ENCODE data around the gene C11orf98. TPM values are rescaled to one million over a fixed set of nuclear protein-coding genes. Genes with fewer than 3 reads are reported as not detected.
"Not testable (repeated sequence)": the region's sequence is repeated elsewhere in the genome, so short reads cannot be mapped to it uniquely, and the experiment has no call there.

The C11orf98 gene
- total RNA-seq, 2 experiments from 2014 or later: 14.3 to 18.5 TPM

GRCh38 chr11:62654297-62654696 is 10.7 kb downstream of the C11orf98 start:
- intact Hi-C loops (cut with DNase I, micrococcal nuclease): loop anchor here in 1 of 2 experiments (5.0 kb wide), 2 partner anchors 42 to 62 kb away; partner anchors contain the start of genes EML3, ROM1 and TUT1
- Mint-ChIP-seq H3K27ac (peak overlapping the region; percentile 69), H3K4me1 (ENCODE audit: low read depth) (peaks cover 17% of the 10 kb centered on the region), H3K9me3 (no peaks in the 10 kb centered on the region), H3K27me3 (no peaks in the 10 kb centered on the region), H3K36me3 (ENCODE audit: low read depth) (peaks cover 13% of the 10 kb centered on the region), H3K4me3 (peak overlapping the region; percentile 69)
- ATAC-seq (ENCODE audit: poor library complexity) (no peak), DNase-seq (no peak)
- CTCF ChIA-PET: interaction anchor here (1.3 kb wide), 1 partner anchor 40 kb away, joined by 4 read pairs; no protein-coding TSS in a partner anchor
- H3K9me3 ChIP-seq (ENCODE audit: control insufficient read depth in 1 of 2, insufficient read depth in 1 of 2, low read length in 2 of 2): no peaks in the 10 kb centered on the region
- TF ChIP-seq CTCF (IDR thresholded peaks at IDR 0.05): no peak
- H3K27me3 ChIP-seq (ENCODE audit: control insufficient read depth in 1 of 2, insufficient read depth in 2 of 2, low read length in 2 of 2): no peaks in the 10 kb centered on the region
- peaks cover 6% of the 10 kb centered on the region for H3K36me3 ChIP-seq (ENCODE audit: insufficient read depth, low read length)
- H3K27ac ChIP-seq (ENCODE audit: low read depth in 1 of 2, low read length in 2 of 2): no peak overlapping the region
- H3K4me1 ChIP-seq (ENCODE audit: insufficient read depth, low read length): peaks cover 22% of the 10 kb centered on the region
- POLR2A ChIA-PET: interaction anchor here (1.1 to 5.6 kb wide), 4 partner anchors 8 to 63 kb away, joined by 3 to 170 read pairs (median 7); partner anchors contain the start of genes C11orf98, CSKMT, GANAB and TUT1
- no peak overlapping the region for H3K4me3 ChIP-seq (ENCODE audit: low read length)

- no peak for TF ChIP-seq CTCF (IDR thresholded peaks at IDR 0.05)
- Histone ChIP-seq H3K4me1 (ENCODE audit: insufficient read depth, low read length) (peaks cover 28% of the 10 kb centered on the region), H3K9me3 (ENCODE audit: control insufficient read depth in 1 of 2, insufficient read depth in 1 of 2, low read length in 2 of 2) (no peaks in the 10 kb centered on the region), H3K36me3 (ENCODE audit: insufficient read depth, low read length) (peaks cover 24% of the 10 kb centered on the region), H3K4me3 (ENCODE audit: low read length) (peak overlapping the region; percentile 96), H3K27me3 (ENCODE audit: control insufficient read depth in 1 of 2, insufficient read depth in 2 of 2, low read length in 2 of 2) (no peaks in the 10 kb centered on the region), H3K27ac (ENCODE audit: low read depth in 1 of 2, low read length in 2 of 2) (peak overlapping the region; percentile 89 to 94)
- POLR2A ChIA-PET: interaction anchor here (0.9 to 5.6 kb wide), 32 partner anchors 11 to 1688 kb away, joined by 3 to 170 read pairs (median 6); partner anchors contain the start of genes B3GAT3, C11orf98, CCDC88B and CSKMT
- H3K4me1 Mint-ChIP-seq (ENCODE audit: low read depth): peaks cover 17% of the 10 kb centered on the region
- CTCF ChIA-PET: interaction anchor here (0.7 to 1.4 kb wide), 4 partner anchors 13 to 40 kb away, joined by 3 to 6 read pairs (median 4); partner anchors contain the start of genes C11orf98, CSKMT, EML3 and LBHD1
- ATAC-seq (ENCODE audit: poor library complexity) (peak; percentile 5), DNase-seq (peak in 4 of 14 experiments; percentile 43 to 62 (median 51))
- H3K27me3 Mint-ChIP-seq: no peaks in the 10 kb centered on the region
- H3K9me3 Mint-ChIP-seq: no peaks in the 10 kb centered on the region
- H3K36me3 Mint-ChIP-seq (ENCODE audit: low read depth): peaks cover 21% of the 10 kb centered on the region
- H3K4me3 Mint-ChIP-seq: peak overlapping the region; percentile 94
- intact Hi-C loops (cut with DNase I, micrococcal nuclease): loop anchor here (1.0 to 5.0 kb wide), 6 partner anchors 13 to 60 kb away; partner anchors contain the start of genes C11orf98 (in 2 of the 2), CSKMT (in 2 of the 2), UQCC3 (in 2 of the 2) and EML3 (in 1 of the 2)
- H3K27ac Mint-ChIP-seq: peak overlapping the region; percentile 97
Observed at GRCh38 chr11:62652161-62653006, 12.6 kb downstream of the C11orf98 start.

- peaks cover 44% of the 10 kb centered on the region for H3K4me1 ChIP-seq (ENCODE audit: insufficient read depth, low read length)
- CTCF ChIA-PET: interaction anchor here (0.6 kb wide), 1 partner anchor 57 kb away, joined by 4 read pairs; no protein-coding TSS in a partner anchor
- peaks cover 26% of the 10 kb centered on the region for H3K36me3 ChIP-seq (ENCODE audit: insufficient read depth, low read length)
- Mint-ChIP-seq H3K4me1 (ENCODE audit: low read depth) (peaks cover 30% of the 10 kb centered on the region), H3K36me3 (ENCODE audit: low read depth) (peaks cover 36% of the 10 kb centered on the region)
- not testable (repeated sequence) for H3K4me3 ChIP-seq (ENCODE audit: low read length); H3K9me3 ChIP-seq (ENCODE audit: control insufficient read depth in 1 of 2, insufficient read depth in 1 of 2, low read length in 2 of 2); DNase-seq; H3K27me3 Mint-ChIP-seq; H3K27ac Mint-ChIP-seq; H3K9me3 Mint-ChIP-seq; H3K27ac ChIP-seq (ENCODE audit: low read depth in 1 of 2, low read length in 2 of 2); ATAC-seq (ENCODE audit: poor library complexity); H3K27me3 ChIP-seq (ENCODE audit: control insufficient read depth in 1 of 2, insufficient read depth in 2 of 2, low read length in 2 of 2); H3K4me3 Mint-ChIP-seq
- POLR2A ChIA-PET: interaction anchor here (1.7 to 7.0 kb wide), 2 partner anchors 15 to 191 kb away, joined by 5 to 77 read pairs; partner anchors contain the start of genes C11orf98 and CSKMT
- intact Hi-C loops (cut with DNase I, micrococcal nuclease): loop anchor here in 1 of 2 experiments (5.0 kb wide), 2 partner anchors 38 to 58 kb away; partner anchors contain the start of genes EML3, ROM1 and TUT1
Observed at GRCh38 chr11:62650283-62650682, 14.7 kb downstream of the C11orf98 start.

Data from CD4-positive, alpha-beta T cell (primary cell).